ENCODE results near the gene CHMP2A.

CHMP2A gene
- long read RNA-seq, transcript CHMP2A-206 (5 exons, 1,178 nt), result minor isoform, 13 of 68 reads
- long read RNA-seq, transcript CHMP2A-201 (6 exons, 913 nt), result major isoform, 38 of 68 reads
- long read RNA-seq, transcript CHMP2A-208 (6 exons, 885 nt), result minor isoform, 8 of 68 reads
- long read RNA-seq, partial matches to known transcripts, result 2 of 68 reads
- long read RNA-seq, other reads (novel, unspliced or antisense), result 7 of 68 reads

DNA sequence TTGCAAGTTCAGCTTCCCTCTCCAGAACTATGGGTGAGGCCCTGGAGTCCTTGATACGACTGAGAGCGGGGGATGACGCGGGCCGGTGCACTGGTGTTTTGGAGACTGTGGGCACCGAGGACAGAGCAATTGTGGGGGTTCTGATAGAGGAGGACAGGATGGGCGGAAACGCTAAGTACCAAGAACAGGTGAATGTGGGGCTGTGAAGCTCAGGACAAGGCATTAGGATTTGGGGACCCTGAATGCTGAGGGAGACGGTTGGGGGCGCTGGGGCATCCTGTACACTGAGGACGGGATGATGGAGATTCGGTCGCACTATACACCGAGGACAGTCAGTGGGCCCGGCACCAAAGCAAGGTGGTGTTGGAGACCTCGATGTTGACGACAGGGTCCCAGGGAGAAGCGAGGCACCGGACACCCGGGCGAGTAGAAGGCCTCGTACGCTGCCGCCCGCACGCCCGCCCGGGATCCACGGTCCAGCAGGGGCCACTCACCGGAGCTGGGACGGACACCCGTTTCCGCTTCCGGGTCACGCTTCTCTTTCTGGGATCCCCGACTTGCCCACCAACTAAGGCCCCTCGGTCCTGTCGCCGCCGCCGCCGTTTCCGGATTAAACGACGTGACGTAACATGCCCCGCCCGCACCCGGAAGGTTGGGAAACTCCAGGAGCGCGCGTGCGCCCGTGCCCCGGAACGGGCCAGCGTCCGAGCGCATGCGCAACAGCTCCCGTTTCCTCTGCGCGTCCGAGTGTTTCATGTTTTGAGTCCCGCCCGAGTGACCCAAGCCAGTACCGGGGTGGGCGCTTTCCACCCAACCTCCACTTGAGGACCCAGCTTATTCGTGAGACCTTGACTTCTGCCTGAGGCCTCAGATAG is at the start of gene CHMP2A:
CHMP2A (minus strand) TSS at position 612 of the 875 bp plus-strand sequence. CDS start 893 bp downstream, outside the sequence.
- H3K4me3 ChIP-seq (replicated peaks; ENCODE audit: insufficient read depth, low read length), result peak within 1 kb of the TSS; percentile 74
- no peaks in the 10 kb centered on the region for H3K27me3 ChIP-seq (ENCODE audit: insufficient read depth, poor library complexity, severe bottlenecking)
- TF ChIP-seq GABPA (IDR thresholded peaks at IDR 0.05; ENCODE audit: low read depth) (peak; percentile 98), SPI1 (IDR thresholded peaks at IDR 0.05; ENCODE audit: borderline replicate concordance, low read depth) (no peak), CTCF (IDR thresholded peaks at IDR 0.05; ENCODE audit: insufficient read depth, low read length) (no peak), POLR2AphosphoS5 (IDR thresholded peaks at IDR 0.05; ENCODE audit: low read depth) (peak; percentile 96)
- peak within 1 kb of the TSS; percentile 90 for H3K27ac ChIP-seq (replicated peaks)
- DNase-seq (ENCODE audit: low read depth in 1 of 2, low spot score in 1 of 2), result peak; percentile 92 to 98

DNA sequence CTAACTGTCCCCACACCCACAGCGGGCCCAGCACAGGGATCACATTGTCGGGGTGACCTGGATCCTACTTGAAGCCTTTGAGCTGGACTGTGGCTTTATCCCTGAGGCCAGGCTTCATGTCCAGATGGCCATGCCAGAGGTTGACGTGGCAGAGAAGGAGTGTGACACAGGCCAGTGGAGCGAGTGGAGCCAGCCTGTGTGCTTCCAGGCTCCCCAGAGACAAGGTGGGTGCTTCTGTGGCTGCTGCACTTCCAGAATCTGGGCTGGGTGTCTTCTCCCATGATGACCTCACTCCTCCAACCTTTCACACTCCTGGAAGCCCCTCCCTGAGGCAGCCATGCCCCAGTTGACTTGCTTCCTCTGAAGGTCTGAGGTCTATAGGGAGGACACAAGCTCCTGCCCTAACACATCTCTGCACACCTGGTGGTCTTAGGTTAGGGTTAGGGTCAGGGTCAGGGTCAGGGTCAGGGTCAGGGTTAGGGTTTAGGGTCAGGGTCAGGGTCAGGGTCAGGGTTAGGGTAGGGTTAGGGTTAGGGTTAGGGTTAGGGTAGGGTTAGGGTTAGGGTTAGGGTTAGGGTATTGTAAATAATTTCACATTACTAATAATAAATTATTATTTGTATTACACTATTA is 31.3 kb upstream of the CHMP2A start:
- TF ChIP-seq GABPA (IDR thresholded peaks at IDR 0.05; ENCODE audit: low read depth), result no peak
- TF ChIP-seq, protein P1, sequence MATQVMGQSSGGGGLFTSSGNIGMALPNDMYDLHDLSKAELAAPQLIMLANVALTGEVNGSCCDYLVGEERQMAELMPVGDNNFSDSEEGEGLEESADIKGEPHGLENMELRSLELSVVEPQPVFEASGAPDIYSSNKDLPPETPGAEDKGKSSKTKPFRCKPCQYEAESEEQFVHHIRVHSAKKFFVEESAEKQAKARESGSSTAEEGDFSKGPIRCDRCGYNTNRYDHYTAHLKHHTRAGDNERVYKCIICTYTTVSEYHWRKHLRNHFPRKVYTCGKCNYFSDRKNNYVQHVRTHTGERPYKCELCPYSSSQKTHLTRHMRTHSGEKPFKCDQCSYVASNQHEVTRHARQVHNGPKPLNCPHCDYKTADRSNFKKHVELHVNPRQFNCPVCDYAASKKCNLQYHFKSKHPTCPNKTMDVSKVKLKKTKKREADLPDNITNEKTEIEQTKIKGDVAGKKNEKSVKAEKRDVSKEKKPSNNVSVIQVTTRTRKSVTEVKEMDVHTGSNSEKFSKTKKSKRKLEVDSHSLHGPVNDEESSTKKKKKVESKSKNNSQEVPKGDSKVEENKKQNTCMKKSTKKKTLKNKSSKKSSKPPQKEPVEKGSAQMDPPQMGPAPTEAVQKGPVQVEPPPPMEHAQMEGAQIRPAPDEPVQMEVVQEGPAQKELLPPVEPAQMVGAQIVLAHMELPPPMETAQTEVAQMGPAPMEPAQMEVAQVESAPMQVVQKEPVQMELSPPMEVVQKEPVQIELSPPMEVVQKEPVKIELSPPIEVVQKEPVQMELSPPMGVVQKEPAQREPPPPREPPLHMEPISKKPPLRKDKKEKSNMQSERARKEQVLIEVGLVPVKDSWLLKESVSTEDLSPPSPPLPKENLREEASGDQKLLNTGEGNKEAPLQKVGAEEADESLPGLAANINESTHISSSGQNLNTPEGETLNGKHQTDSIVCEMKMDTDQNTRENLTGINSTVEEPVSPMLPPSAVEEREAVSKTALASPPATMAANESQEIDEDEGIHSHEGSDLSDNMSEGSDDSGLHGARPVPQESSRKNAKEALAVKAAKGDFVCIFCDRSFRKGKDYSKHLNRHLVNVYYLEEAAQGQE (IDR thresholded peaks at IDR 0.05; ENCODE audit: insufficient replicate concordance, low read depth), result no peak
- TF ChIP-seq POLR2AphosphoS5 (IDR thresholded peaks at IDR 0.05; ENCODE audit: low read depth), result no peak
- TF ChIP-seq CTCF (IDR thresholded peaks at IDR 0.05; ENCODE audit: insufficient read depth, low read length), result no peak
- TF ChIP-seq SPI1 (IDR thresholded peaks at IDR 0.05; ENCODE audit: borderline replicate concordance, low read depth), result no peak
- Histone ChIP-seq H3K27me3 (ENCODE audit: insufficient read depth, poor library complexity, severe bottlenecking) (no peaks in the 10 kb centered on the region), H3K27ac (replicated peaks) (no peak overlapping the region), H3K4me3 (replicated peaks; ENCODE audit: insufficient read depth, low read length) (no peak overlapping the region)
- DNase-seq (ENCODE audit: low read depth in 1 of 2, low spot score in 1 of 2), result no peak

DNA sequence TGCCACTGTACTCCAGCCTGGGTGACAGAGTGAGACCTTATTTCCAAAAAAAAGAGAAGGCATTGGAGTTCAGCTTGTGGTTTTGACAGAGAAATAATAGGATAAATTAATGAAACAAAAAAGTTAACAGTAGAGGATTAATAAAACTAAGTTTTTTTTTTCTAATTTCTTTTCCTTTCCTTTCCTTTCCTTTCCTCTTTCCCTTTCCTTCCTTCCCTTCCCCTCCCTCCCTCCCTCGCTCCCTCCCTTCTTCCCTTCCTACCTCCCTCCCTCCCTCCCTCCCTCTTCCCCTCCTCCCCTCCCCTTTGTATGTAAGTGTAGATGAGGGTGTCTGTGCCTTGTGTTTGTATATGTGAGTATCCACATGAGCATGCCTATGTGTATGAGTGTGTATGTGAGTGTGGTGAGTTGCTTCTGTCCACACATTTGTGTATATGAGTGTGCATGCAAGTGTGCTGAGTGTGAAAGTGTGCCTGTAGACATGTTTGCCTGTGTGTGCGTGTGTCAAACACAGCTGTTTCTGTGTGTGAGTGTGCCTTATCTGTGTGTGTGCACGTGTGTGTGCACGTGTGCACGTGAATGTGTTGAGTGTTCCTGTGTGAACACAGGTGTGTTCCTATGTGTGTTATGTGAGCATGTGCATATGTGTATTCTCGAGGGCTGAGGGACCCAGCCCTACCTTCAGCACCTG is 30.7 kb upstream of the CHMP2A start:
- H3K27ac ChIP-seq (replicated peaks), result no peak overlapping the region
- no peak for DNase-seq (ENCODE audit: low read depth in 1 of 2, low spot score in 1 of 2)
- H3K27me3 ChIP-seq (ENCODE audit: insufficient read depth, poor library complexity, severe bottlenecking), result no peaks in the 10 kb centered on the region
- H3K4me3 ChIP-seq (replicated peaks; ENCODE audit: insufficient read depth, low read length), result no peak overlapping the region
- TF ChIP-seq GABPA (IDR thresholded peaks at IDR 0.05; ENCODE audit: low read depth), result no peak
- TF ChIP-seq, protein P1 (IDR thresholded peaks at IDR 0.05; ENCODE audit: insufficient replicate concordance, low read depth), result no peak
